ENCODE measurements around the gene PARN.
"Not testable (repeated sequence)": the region's sequence is repeated elsewhere in the genome, so short reads cannot be mapped to it uniquely, and the experiment has no call there.

The PARN gene

GRCh38 chr16:14445937-14446715 is 183.9 kb downstream of the PARN start:
- Mint-ChIP-seq H3K4me1 (no peaks in the 10 kb centered on the region), H3K27me3 (no peaks in the 10 kb centered on the region), H3K4me3 (no peak overlapping the region), H3K27ac (no peak overlapping the region), H3K9me3 (no peaks in the 10 kb centered on the region)
- no peak for ATAC-seq
- DNase-seq, result no peak

DNA sequence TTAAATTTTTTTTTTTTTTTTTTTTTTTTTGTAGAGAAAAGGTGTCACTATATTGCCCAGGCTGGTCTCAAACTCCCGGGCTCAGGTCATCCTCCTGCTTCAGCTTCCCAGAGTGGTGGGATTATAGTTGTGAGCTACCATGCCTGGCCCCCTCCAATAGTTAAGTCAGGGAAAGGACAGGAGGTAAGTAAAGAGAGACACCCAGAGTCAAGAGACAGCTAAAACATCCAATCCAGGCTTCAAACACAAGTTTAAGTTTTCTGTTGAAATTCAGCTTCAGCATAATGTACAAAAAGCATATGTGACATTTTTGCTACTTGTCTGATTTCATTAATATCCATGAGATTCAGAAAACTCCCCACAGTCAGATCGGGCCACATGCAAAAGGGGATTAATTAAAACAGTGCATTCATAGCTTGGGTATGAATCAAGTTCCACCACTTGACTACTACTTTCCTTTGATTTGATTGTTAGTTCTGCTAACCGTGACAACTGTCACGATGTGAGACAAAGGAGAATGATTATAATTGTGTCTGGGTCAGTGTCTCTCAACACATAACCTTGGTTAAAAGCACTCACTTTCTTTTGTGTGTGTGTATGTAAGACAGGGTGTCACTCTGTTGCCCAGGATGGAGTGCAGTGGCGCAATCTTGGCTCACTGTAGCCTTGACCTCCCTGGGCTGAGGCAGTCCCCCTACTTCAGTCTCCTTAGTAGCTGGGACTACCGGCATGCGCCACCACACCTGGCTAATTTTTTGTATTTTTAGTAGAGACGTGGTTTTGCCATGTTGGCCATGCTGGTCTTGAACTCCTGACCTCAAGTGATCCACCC is 184.9 kb downstream of the PARN start:
- H3K4me3 Mint-ChIP-seq, result no peak overlapping the region
- H3K27me3 Mint-ChIP-seq, result no peaks in the 10 kb centered on the region
- H3K27ac Mint-ChIP-seq, result peak overlapping the region in 1 of 2 donors; percentile 19
- ATAC-seq (no peak), DNase-seq (no peak)
- no peaks in the 10 kb centered on the region for H3K4me1 Mint-ChIP-seq
- no peaks in the 10 kb centered on the region for H3K9me3 Mint-ChIP-seq

GRCh38 chr16:14441533-14441932 is 188.5 kb downstream of the PARN start:
- not testable (repeated sequence) for H3K4me3 Mint-ChIP-seq, H3K9me3 Mint-ChIP-seq, ATAC-seq, DNase-seq, H3K27ac Mint-ChIP-seq, H3K27me3 Mint-ChIP-seq
- peaks cover 18% of the 10 kb centered on the region for H3K4me1 Mint-ChIP-seq

- H3K9me3 Mint-ChIP-seq, result no peaks in the 10 kb centered on the region
- DNase-seq (no peak), ATAC-seq (no peak)
- peaks cover 38% of the 10 kb centered on the region for H3K4me1 Mint-ChIP-seq
- no peak overlapping the region for H3K4me3 Mint-ChIP-seq
- no peaks in the 10 kb centered on the region for H3K27me3 Mint-ChIP-seq
- no peak overlapping the region for H3K27ac Mint-ChIP-seq
Measured at GRCh38 chr16:14438256-14438655, 191.8 kb downstream of the PARN start.

DNA sequence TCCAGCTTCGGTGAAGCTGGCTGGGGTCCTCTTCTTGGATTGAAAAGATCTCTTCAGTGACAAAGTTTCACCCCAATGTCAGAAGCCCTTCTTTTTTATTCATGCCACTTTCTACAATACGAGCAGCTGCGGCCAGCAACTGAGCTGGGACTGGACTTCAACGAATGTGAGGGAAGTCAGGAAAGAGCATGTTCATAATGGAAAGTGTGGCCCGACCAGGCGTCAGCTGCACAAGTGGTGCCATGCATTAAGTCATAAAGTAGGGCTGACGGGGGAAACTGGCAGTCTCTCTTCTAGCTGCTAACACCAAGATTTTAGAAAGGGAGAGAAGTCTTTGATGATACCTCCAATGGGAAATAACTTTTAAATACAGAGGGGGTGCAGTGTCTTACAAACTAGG is 192.6 kb downstream of the PARN start:
- H3K9me3 Mint-ChIP-seq, result no peaks in the 10 kb centered on the region
- H3K27ac Mint-ChIP-seq, result no peak overlapping the region
- no peaks in the 10 kb centered on the region for H3K27me3 Mint-ChIP-seq
- peaks cover 38% of the 10 kb centered on the region for H3K4me1 Mint-ChIP-seq
- no peak for ATAC-seq
- no peak for DNase-seq
- no peak overlapping the region for H3K4me3 Mint-ChIP-seq

GRCh38 chr16:14436401-14436955 is 193.6 kb downstream of the PARN start:
- H3K4me3 Mint-ChIP-seq, result peak overlapping the region in 1 of 2 donors; percentile 65
- peak overlapping the region; percentile 87 to 91 for H3K27ac Mint-ChIP-seq
- H3K4me1 Mint-ChIP-seq, result peaks cover 38% of the 10 kb centered on the region
- no peaks in the 10 kb centered on the region for H3K9me3 Mint-ChIP-seq
- DNase-seq (peak; percentile 5 to 12), ATAC-seq (peak; percentile 77)
- H3K27me3 Mint-ChIP-seq, result no peaks in the 10 kb centered on the region

DNA sequence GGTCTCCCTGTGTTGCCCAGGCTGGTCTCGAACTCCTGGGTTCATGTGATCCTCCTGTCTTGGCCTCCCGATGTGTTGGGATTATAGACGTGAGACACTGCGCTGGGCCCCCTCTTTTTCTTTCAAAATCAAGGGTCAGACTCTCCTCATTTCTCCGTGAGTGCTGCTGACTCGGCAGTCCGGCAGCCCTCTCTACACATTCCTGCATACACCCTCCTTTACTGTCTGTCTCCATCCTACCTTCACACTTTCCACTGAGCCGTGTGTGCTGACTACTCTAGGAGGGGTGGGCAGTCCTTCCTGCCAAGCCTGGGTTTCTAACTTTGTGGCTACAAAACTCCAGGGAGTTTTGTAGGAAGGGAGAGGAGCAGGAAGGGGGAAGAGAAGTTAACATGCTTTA is 195.2 kb downstream of the PARN start:
- H3K27ac Mint-ChIP-seq, result no peak overlapping the region
- ATAC-seq, result no peak

DNA sequence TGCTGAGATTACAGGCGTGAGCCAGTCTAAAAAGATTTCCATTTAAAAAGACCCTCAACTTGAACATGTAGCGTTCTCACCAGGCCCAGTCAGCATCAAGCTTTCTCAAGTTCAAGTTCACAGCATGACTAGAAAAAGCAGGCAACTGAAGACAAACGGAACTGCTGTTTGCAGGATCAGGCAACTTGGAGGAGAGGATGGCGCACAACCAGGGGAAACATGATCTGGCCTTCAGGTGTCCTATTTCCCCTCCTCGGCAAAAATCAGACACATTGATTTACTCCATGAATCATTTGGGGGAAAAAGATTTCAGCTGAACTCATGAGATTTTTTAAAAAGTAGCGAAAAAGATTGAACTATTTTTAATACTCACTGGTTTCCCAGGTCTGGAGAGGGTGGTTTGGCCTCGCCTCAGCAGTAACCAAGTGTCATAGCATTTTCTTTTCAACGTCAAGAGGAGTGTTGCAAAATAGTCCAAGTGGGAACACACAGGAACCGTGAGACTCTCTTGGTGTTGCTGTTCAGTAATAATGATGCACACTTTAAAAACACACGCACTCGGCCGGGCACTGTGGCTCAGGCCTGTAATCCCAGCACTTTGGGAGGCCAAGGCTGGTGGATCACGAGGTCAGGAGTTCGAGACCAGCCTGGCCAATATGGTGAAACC is 201.0 kb downstream of the PARN start:
- H3K9me3 Mint-ChIP-seq, H3K27me3 Mint-ChIP-seq, ATAC-seq, H3K4me1 Mint-ChIP-seq, DNase-seq, H3K4me3 Mint-ChIP-seq: not testable (repeated sequence)
- H3K27ac Mint-ChIP-seq, result peak overlapping the region in 1 of 2 donors; percentile 59

More for the DNA sequence above, 195.2 kb downstream of the PARN start:
- no peaks in the 10 kb centered on the region for H3K27me3 Mint-ChIP-seq
- peaks cover 38% of the 10 kb centered on the region for H3K4me1 Mint-ChIP-seq
- H3K9me3 Mint-ChIP-seq, result no peaks in the 10 kb centered on the region
- no peak for DNase-seq
- H3K4me3 Mint-ChIP-seq, result no peak overlapping the region

GRCh38 chr16:14428043-14428442 is 202.0 kb downstream of the PARN start:
- ATAC-seq, result no peak
- DNase-seq, result no peak
- Mint-ChIP-seq H3K4me3 (no peak overlapping the region), H3K9me3 (no peaks in the 10 kb centered on the region), H3K27ac (no peak overlapping the region), H3K4me1 (no peaks in the 10 kb centered on the region), H3K27me3 (no peaks in the 10 kb centered on the region)

DNA sequence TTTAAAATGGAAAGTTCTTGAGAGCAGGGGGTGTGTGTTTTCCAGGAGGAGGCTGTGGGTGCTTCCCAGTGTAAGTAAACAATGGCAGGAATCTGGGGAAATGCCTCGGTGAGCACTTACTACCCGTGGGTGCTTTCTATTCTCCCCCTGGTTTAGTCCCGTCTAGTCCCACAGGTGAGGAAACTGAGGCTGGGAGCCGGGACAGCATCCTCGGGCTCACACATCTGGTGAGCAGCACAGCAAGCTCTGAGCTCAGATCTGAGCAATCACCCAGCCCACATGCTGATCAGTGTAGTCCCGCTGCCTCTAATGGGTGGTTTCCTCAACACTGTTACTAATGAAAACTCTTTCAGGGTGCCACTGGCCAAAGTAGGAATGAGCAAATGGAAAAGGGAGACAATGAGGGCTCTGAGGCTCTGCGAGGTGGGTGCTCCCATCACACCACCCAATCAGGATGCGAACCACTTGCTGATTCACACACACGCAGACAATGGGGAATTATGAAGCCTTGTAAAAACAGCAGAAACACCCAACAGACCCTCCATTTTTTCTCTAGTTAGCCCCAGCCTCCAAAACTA is 202.6 kb downstream of the PARN start:
- Mint-ChIP-seq H3K27me3 (no peaks in the 10 kb centered on the region), H3K4me3 (no peak overlapping the region), H3K9me3 (no peaks in the 10 kb centered on the region), H3K4me1 (no peaks in the 10 kb centered on the region), H3K27ac (no peak overlapping the region)
- ATAC-seq (no peak), DNase-seq (no peak)

DNA sequence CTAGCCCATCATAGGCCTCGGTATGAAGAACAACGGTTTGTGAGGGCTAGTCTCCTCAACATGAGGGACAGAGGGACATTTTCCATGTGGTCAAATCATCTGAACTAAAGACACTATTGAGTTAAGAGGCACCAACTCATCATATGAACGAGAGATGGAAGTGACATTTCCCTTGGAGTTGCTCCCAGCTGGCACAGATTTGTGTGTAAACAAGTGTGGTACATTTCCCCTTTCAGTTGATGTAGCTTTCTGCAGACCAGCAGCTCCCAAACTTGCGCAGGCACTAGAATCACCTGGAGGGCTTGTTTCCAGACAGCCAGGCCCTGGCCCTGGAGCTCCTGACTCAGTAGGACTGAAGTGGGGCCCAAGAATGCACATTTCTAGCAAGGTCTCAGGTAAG is 205.5 kb downstream of the PARN start:
- Mint-ChIP-seq H3K4me1 (no peaks in the 10 kb centered on the region), H3K9me3 (no peaks in the 10 kb centered on the region), H3K27me3 (no peaks in the 10 kb centered on the region), H3K4me3 (no peak overlapping the region), H3K27ac (no peak overlapping the region)
- no peak for ATAC-seq
- no peak for DNase-seq

DNA sequence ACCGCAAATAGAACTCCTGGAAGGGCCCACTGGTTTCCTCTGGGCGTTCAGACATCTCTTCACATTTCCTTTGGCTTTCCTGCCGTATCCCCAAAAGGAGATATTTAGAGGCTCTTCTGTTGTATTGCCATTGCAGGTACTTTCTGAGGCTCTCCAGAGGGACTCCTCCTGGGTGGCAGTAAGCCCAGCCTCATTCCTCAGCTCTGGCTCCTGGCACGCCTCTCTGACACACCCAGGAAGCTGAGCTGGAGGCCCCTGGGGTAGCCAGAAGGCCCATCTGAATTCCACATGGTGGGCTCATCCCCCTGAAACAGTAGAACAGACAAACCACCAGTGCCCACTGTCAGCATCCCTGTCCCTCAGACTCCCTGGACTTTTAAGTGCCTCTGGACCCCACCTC is 206.7 kb downstream of the PARN start:
- DNase-seq (no peak), ATAC-seq (no peak)
- Mint-ChIP-seq H3K4me3 (no peak overlapping the region), H3K4me1 (no peaks in the 10 kb centered on the region), H3K9me3 (no peaks in the 10 kb centered on the region), H3K27me3 (no peaks in the 10 kb centered on the region), H3K27ac (peak overlapping the region in 1 of 2 donors; percentile 74)

GRCh38 chr16:14420721-14421488 is 209.2 kb downstream of the PARN start:
- H3K4me3 Mint-ChIP-seq, result no peak overlapping the region
- H3K27ac Mint-ChIP-seq, result no peak overlapping the region
- no peaks in the 10 kb centered on the region for H3K27me3 Mint-ChIP-seq
- no peaks in the 10 kb centered on the region for H3K4me1 Mint-ChIP-seq
- peaks cover 0 to 5% of the 10 kb centered on the region in 2 donors for H3K9me3 Mint-ChIP-seq
- DNase-seq (no peak), ATAC-seq (no peak)

- not testable (repeated sequence) for H3K27me3 Mint-ChIP-seq, DNase-seq, ATAC-seq, H3K4me1 Mint-ChIP-seq, H3K4me3 Mint-ChIP-seq, H3K9me3 Mint-ChIP-seq
- peak overlapping the region in 1 of 2 donors; percentile 36 for H3K27ac Mint-ChIP-seq
Measured at GRCh38 chr16:14420243-14420642, 209.8 kb downstream of the PARN start.

DNA sequence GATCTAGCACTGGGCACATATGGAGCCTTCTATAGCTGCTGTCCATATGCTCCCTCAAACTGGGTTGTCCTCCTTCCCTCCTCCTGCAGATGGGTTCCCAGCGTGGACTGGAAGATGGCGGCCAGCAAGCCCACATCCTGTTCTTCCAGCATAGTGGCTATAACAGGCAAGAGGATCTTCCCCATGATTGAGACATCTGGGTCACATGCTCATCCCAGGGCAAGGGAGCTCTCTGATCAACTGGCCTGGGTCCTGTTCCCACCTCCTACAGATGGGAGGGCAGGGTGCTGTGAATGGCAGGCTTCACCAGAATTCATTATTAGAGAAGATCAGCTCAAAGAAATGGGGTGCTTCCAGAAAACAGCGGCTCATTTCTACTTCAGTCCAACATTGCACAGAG is 210.2 kb downstream of the PARN start:
- Mint-ChIP-seq H3K27ac (no peak overlapping the region), H3K4me1 (no peaks in the 10 kb centered on the region), H3K9me3 (peaks cover 0 to 5% of the 10 kb centered on the region in 2 donors), H3K4me3 (no peak overlapping the region), H3K27me3 (no peaks in the 10 kb centered on the region)
- ATAC-seq (no peak), DNase-seq (no peak)
